H1 (cell line): ENCODE results near the gene TCEANC. TPM values are rescaled to one million over a fixed set of nuclear protein-coding genes. Genes with fewer than 3 reads are reported as not detected.

Experiments used
- CTCF ChIA-PET: fragments of 300-600 bp; sonication (Branson Sonifier 250); formaldehyde crosslinking; loops from one replicate; lab custom pipeline; 2021; ENCODE audit not compliant: partially characterized antibody; lab: Charles Lee
- POLR2A ChIA-PET: fragments of 300-600 bp; sonication (Branson Sonifier 250); formaldehyde crosslinking; loops from one replicate; lab custom pipeline; 2021; ENCODE audit warnings: inconsistent platforms; ENCODE audit not compliant: partially characterized antibody; lab: Charles Lee
- DNase-seq, 2 experiments: peaks; one replicate each; pipeline versions ENCODE4 v3.0.0 to v3.0.0-alpha.2; 2010 to 2022; ENCODE audit warnings: low spot score in 2 of 2, low read depth in 1 of 2, mixed read lengths in 1 of 2
- FAIRE-seq: peaks from 2 replicates; lab custom pipeline; 2011; peaks lifted over from hg19 to GRCh38; lab: Jason Lieb, UNC
- H2AFZ ChIP-seq: 2 replicates; pipeline ENCODE4 v1.8.1; 2012; ENCODE audit warnings: low read length, inconsistent platforms
- H2AK5ac ChIP-seq: 2 replicates; pipeline ENCODE4 v1.6.1; 2013; ENCODE audit warnings: low read depth, low read length
- H2BK120ac ChIP-seq: replicated peaks from 2 replicates; pipeline ENCODE3; 2013; ENCODE audit warnings: low read depth, low read length, inconsistent platforms
- H2BK12ac ChIP-seq: 2 replicates; pipeline ENCODE4 v1.6.1; 2013; ENCODE audit warnings: low read depth, low read length
- H2BK15ac ChIP-seq: 2 replicates; pipeline ENCODE4 v1.6.1; 2013; ENCODE audit warnings: low read length
- H2BK20ac ChIP-seq: 2 replicates; pipeline ENCODE4 v1.6.1; 2013; ENCODE audit warnings: low read length
- H2BK5ac ChIP-seq: 2 replicates; pipeline ENCODE4 v1.6.1; 2013; ENCODE audit warnings: low read depth, low read length
- H3K14ac ChIP-seq: 2 replicates; pipeline ENCODE4 v1.6.1; 2013; ENCODE audit warnings: inconsistent platforms; ENCODE audit not compliant: insufficient read length
- H3K18ac ChIP-seq: 2 replicates; pipeline ENCODE4 v1.6.1; 2013; ENCODE audit warnings: low read length; ENCODE audit errors: extremely low read depth
- H3K23ac ChIP-seq: 2 replicates; pipeline ENCODE4 v1.6.1; 2013; ENCODE audit warnings: inconsistent platforms; ENCODE audit not compliant: insufficient read length
- H3K23me2 ChIP-seq: 2 replicates; pipeline ENCODE4 v1.6.1; 2013; ENCODE audit warnings: low read depth, low read length
- H3K27ac ChIP-seq: 2 replicates; pipeline ENCODE4 v1.6.1; 2011; ENCODE audit warnings: low read depth, low read length, inconsistent platforms
- H3K27me3 ChIP-seq, 4 experiments: replicated peaks in 1 of 4; 1 replicate in 1 of 4; 2 replicates in 3 of 4; pipeline versions ENCODE4 v1.6.1 to v1.8.1; 2011 to 2013; ENCODE audit warnings: low read length in 3 of 4, mild to moderate bottlenecking in 3 of 4, inconsistent platforms in 2 of 4, mixed read lengths in 2 of 4, moderate library complexity in 1 of 4; ENCODE audit not compliant: control insufficient read depth in 3 of 4, insufficient read depth in 3 of 4; ENCODE audit errors: extremely low read depth in 1 of 4
- H3K36me3 ChIP-seq, 4 experiments: 2 replicates each; pipeline versions ENCODE4 v1.6.1 to v1.8.1; 2011 to 2013; ENCODE audit warnings: mild to moderate bottlenecking in 4 of 4, low read length in 3 of 4, moderate library complexity in 2 of 4, control low read depth in 1 of 4, inconsistent platforms in 1 of 4; ENCODE audit not compliant: insufficient read depth in 4 of 4, control insufficient read depth in 2 of 4
- H3K4ac ChIP-seq: replicated peaks from 2 replicates; pipeline ENCODE3; 2013; ENCODE audit warnings: low read length, low read depth, mixed read lengths, inconsistent platforms; ENCODE audit not compliant: insufficient read length
- H3K4me1 ChIP-seq, 4 experiments: replicated peaks in 1 of 4; 1 replicate in 1 of 4; 2 replicates in 3 of 4; pipeline versions ENCODE4 v1.6.1 to v1.8.1; 2011 to 2013; ENCODE audit warnings: low read length in 3 of 4, inconsistent platforms in 2 of 4, mixed read lengths in 1 of 4; ENCODE audit not compliant: insufficient read depth in 4 of 4, control insufficient read depth in 3 of 4
- H3K4me2 ChIP-seq, 2 experiments: 2 replicates each; pipeline versions ENCODE4 v1.6.1 to v1.8.1; 2011 to 2013; ENCODE audit warnings: low read depth in 2 of 2, low read length in 2 of 2, control low read depth in 1 of 2, inconsistent platforms in 1 of 2, mild to moderate bottlenecking in 1 of 2; ENCODE audit not compliant: insufficient read depth in 1 of 2
- H3K4me3 ChIP-seq, 4 experiments: fragments of 200-600, 300-600 bp in 1 of 4; sonication (generic), shearing (Covaris generic), sonication (Bioruptor Twin) in 1 of 4; 2 replicates each; pipeline versions ENCODE4 v1.5.1 to v1.8.1; 2011 to 2016; ENCODE audit warnings: low read length in 4 of 4, low read depth in 3 of 4, control low read depth in 2 of 4, inconsistent platforms in 2 of 4, mild to moderate bottlenecking in 2 of 4, mixed read lengths in 1 of 4, moderate library complexity in 1 of 4; ENCODE audit not compliant: insufficient read depth in 2 of 4; ENCODE audit errors: extremely low read depth in 1 of 4
- H3K56ac ChIP-seq: replicated peaks from 2 replicates; pipeline ENCODE3; 2013; ENCODE audit warnings: low read depth, mild to moderate bottlenecking, mixed read lengths, low read length, inconsistent platforms; ENCODE audit not compliant: insufficient read length
- H3K79me1 ChIP-seq: 2 replicates; pipeline ENCODE4 v1.6.1; 2013; ENCODE audit warnings: low read depth, low read length, control low read depth
- H3K79me2 ChIP-seq, 2 experiments: 2 replicates each; pipeline versions ENCODE4 v1.6.1 to v1.8.1; 2012 to 2013; ENCODE audit warnings: low read length in 2 of 2, mild to moderate bottlenecking in 2 of 2, inconsistent platforms in 1 of 2; ENCODE audit not compliant: insufficient read depth in 2 of 2, control insufficient read depth in 1 of 2
- H3K9ac ChIP-seq, 4 experiments: replicated peaks in 1 of 4; 1 replicate in 1 of 4; 2 replicates in 3 of 4; pipeline versions ENCODE4 v1.6.1 to v1.8.1; 2011 to 2013; ENCODE audit warnings: low read depth in 3 of 4, low read length in 3 of 4, control low read depth in 2 of 4, mild to moderate bottlenecking in 2 of 4, moderate library complexity in 2 of 4, inconsistent platforms in 1 of 4; ENCODE audit errors: extremely low read depth in 1 of 4
- H3K9me3 ChIP-seq, 2 experiments: 2 replicates each; pipeline versions ENCODE4 v1.6.1 to v1.8.1; 2012 to 2013; ENCODE audit warnings: mild to moderate bottlenecking in 2 of 2, moderate library complexity in 2 of 2, control low read depth in 1 of 2, inconsistent platforms in 1 of 2, low read depth in 1 of 2, low read length in 1 of 2, mixed read lengths in 1 of 2; ENCODE audit not compliant: insufficient read depth in 2 of 2
- H4K20me1 ChIP-seq, 2 experiments: replicated peaks in 1 of 2; 2 replicates each; pipeline versions ENCODE3 to v1.8.1; 2011 to 2013; ENCODE audit warnings: inconsistent platforms in 2 of 2, low read length in 2 of 2, mild to moderate bottlenecking in 1 of 2; ENCODE audit not compliant: insufficient read depth in 2 of 2, control insufficient read depth in 1 of 2
- H4K5ac ChIP-seq: 2 replicates; pipeline ENCODE4 v1.6.1; 2013; ENCODE audit warnings: low read length, low read depth, mixed read lengths, inconsistent platforms; ENCODE audit not compliant: insufficient read length
- H4K8ac ChIP-seq: 2 replicates; pipeline ENCODE4 v1.8.0; 2013; ENCODE audit warnings: mild to moderate bottlenecking, moderate library complexity, low read length, inconsistent platforms; ENCODE audit not compliant: insufficient read depth; ENCODE audit errors: extremely low read depth
- H4K91ac ChIP-seq: replicated peaks from 2 replicates; pipeline ENCODE3; 2013; ENCODE audit warnings: low read length, mixed read lengths, inconsistent platforms; ENCODE audit not compliant: insufficient read length
- ASH2L ChIP-seq: fragments of 200-600, 300-600 bp; sonication (generic); IDR thresholded peaks from one replicate; pipeline ENCODE4 v1.7.1; 2017; ENCODE audit warnings: low read length
- EGR1 ChIP-seq: IDR thresholded peaks from 2 replicates; pipeline ENCODE4 v1.6.1; 2011; ENCODE audit warnings: low read depth, low read length, borderline replicate concordance
- KDM5A ChIP-seq: fragments of 200-600 bp; IDR thresholded peaks from 2 replicates; pipeline ENCODE4 v1.7.1; 2012; ENCODE audit warnings: mild to moderate bottlenecking, low read length, inconsistent platforms, mixed read lengths
- SP4 ChIP-seq: IDR thresholded peaks from 2 replicates; pipeline ENCODE4 v1.6.1; 2012; ENCODE audit warnings: low read length, inconsistent platforms
- SRF ChIP-seq: IDR thresholded peaks from 2 replicates; pipeline ENCODE4 v1.6.1; 2011; ENCODE audit warnings: mild to moderate bottlenecking, low read depth, low read length, moderate library complexity
- SUZ12 ChIP-seq: fragments of 200-600 bp; sonication (generic); IDR thresholded peaks from 2 replicates; pipeline ENCODE4 v1.6.1; 2012; ENCODE audit warnings: mild to moderate bottlenecking, inconsistent platforms, low read length, moderate library complexity, mixed read lengths
- WGBS, 2 experiments: shearing (Covaris generic) in 1 of 2; methylation state at CpG; one replicate each; pipeline versions ENCODE4 v1.1.6 to v1.1.7; 2013 to 2015; ENCODE audit warnings: low lambda C conversion rate in 2 of 2, mixed read lengths in 2 of 2, inconsistent platforms in 1 of 2, low coverage in 1 of 2, missing lambda C conversion rate in 1 of 2; ENCODE audit not compliant: insufficient replicate concordance in 2 of 2, insufficient coverage in 1 of 2, insufficient read length in 1 of 2; ENCODE audit errors: extremely low coverage in 1 of 2, missing lambda C conversion rate in 1 of 2; 5-methylcytosine and 5-hydroxymethylcytosine counted together
- polyA plus RNA-seq, 7 experiments: library from polyadenylated mRNA; depleted of rRNA in 3 of 7; stranded (reverse) in 5 of 7; unstranded in 2 of 7; fragments of >200 nt in 5 of 7; fragments of 200-250 nt in 2 of 7; gene quantifications; 1 replicate in 5 of 7; 2 replicates in 1 of 7; 4 replicates in 1 of 7; pipeline versions ENCODE4 v1.2.1 to v1.2.3, GENCODE V29; 2011 to 2013; ENCODE audit warnings: missing spikeins in 2 of 7, mixed read lengths in 2 of 7
- total RNA-seq: library from RNA; stranded (reverse); fragmentation: NEBNext Ultra II Directional; extraction: Animal tissue kit (Norgen Biotek cat#: 25700); gene quantifications from 2 replicates; pipeline ENCODE4 v1.2.1, GENCODE V29; 2021
- TF ChIP-seq, protein P1 (sequence below): IDR thresholded peaks from 2 replicates; pipeline ENCODE4 v1.6.1; 2011; ENCODE audit warnings: low read depth, mild to moderate bottlenecking, low read length; ENCODE audit not compliant: insufficient read depth

TCEANC gene
- total and polyA plus RNA-seq, 2 of the 8 experiments (the other 6 are each of a cell fraction or from before 2014, with no cell fraction given), result 0.88 to 2.0 TPM

DNA sequence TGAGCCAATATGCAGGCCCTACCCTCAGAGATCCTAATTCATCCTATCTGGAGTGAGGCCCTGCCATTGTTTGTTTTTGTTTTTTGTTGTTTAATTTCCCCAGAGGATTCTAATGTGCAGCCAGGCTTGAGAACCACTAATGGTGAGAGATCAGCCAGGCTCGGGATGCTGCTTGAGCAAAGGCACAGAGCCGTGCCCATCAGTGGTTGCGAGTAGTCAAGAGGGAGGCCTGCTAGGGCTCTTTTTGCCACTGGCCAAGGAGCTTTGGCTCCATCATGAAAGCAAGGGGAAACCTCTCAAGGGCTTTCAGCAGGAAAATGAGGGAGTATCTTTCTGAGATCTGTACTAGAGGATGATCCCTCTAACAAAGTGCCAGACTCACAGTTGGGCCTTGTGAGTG, 2.7 kb downstream of the TCEANC start:
- no peak overlapping the region for H3K27ac ChIP-seq
- POLR2A ChIA-PET, result no interaction called here
- no peak overlapping the region for H3K4ac ChIP-seq
- FAIRE-seq (no peak), DNase-seq (no peak)
- no peak overlapping the region for H2AK5ac ChIP-seq
- no peak overlapping the region for H2BK120ac ChIP-seq
- no peak overlapping the region for H4K91ac ChIP-seq
- no peaks in the 10 kb centered on the region; a peak in 1 of 7 replicates for H3K4me1 ChIP-seq
- H2BK20ac ChIP-seq, result no peak overlapping the region
- no peak overlapping the region for H4K5ac ChIP-seq
- H4K8ac ChIP-seq, result no peak overlapping the region
- no peak overlapping the region for H2BK5ac ChIP-seq
- no peak overlapping the region for H2BK15ac ChIP-seq
- H2BK12ac ChIP-seq, result no peak overlapping the region
- TF ChIP-seq SUZ12, result no peak
- no peak for TF ChIP-seq EGR1
- TF ChIP-seq ASH2L, result no peak
- TF ChIP-seq SP4, result no peak
- TF ChIP-seq KDM5A, result no peak
- TF ChIP-seq, protein P1, sequence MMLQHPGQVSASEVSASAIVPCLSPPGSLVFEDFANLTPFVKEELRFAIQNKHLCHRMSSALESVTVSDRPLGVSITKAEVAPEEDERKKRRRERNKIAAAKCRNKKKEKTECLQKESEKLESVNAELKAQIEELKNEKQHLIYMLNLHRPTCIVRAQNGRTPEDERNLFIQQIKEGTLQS, result no peak
- TF ChIP-seq SRF, result no peak
- H3K27me3 ChIP-seq, result no peaks in the 10 kb centered on the region
- 70% methylated on average over 2 of the region's 3 CpGs; no CpG with 5 or more reads in 1 of the 2 experiments for WGBS, 2 experiments
- no peak overlapping the region for H3K23ac ChIP-seq
- no peak overlapping the region for H3K18ac ChIP-seq
- H3K36me3 ChIP-seq, result no peaks in the 10 kb centered on the region
- no peaks in the 10 kb centered on the region for H3K9me3 ChIP-seq
- H3K23me2 ChIP-seq, result peaks cover 2% of the 10 kb centered on the region; the same call in 1 of the 2 replicates
- no peaks in the 10 kb centered on the region for H3K79me1 ChIP-seq
- H3K9ac ChIP-seq, result no peak overlapping the region
- no peaks in the 10 kb centered on the region for H4K20me1 ChIP-seq
- H3K56ac ChIP-seq, result no peak overlapping the region
- no peak overlapping the region for H3K4me3 ChIP-seq
- CTCF ChIA-PET, result no interaction called here
- no peak overlapping the region for H3K14ac ChIP-seq
- H3K4me2 ChIP-seq, result no peak overlapping the region
- no peak overlapping the region for H2AFZ ChIP-seq
- no peaks in the 10 kb centered on the region for H3K79me2 ChIP-seq
